ENCODE measurements around the gene IFIT1.
A peak's percentile ranks its signal among the peaks of the same experiment; 100 is the strongest.
"Not testable (repeated sequence)": the region's sequence is repeated elsewhere in the genome, so short reads cannot be mapped to it uniquely, and the experiment has no call there.

Gene IFIT1, protein sequence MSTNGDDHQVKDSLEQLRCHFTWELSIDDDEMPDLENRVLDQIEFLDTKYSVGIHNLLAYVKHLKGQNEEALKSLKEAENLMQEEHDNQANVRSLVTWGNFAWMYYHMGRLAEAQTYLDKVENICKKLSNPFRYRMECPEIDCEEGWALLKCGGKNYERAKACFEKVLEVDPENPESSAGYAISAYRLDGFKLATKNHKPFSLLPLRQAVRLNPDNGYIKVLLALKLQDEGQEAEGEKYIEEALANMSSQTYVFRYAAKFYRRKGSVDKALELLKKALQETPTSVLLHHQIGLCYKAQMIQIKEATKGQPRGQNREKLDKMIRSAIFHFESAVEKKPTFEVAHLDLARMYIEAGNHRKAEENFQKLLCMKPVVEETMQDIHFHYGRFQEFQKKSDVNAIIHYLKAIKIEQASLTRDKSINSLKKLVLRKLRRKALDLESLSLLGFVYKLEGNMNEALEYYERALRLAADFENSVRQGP

GRCh38 chr10:89391907-89392756 is at the start of gene IFIT1:
IFIT1 (plus strand) TSS chr10:89392623; CDS start chr10:89392713, 90 bp downstream.
- DNase-seq, result peak; percentile 80
- in situ Hi-C loops (cut with MboI; ENCODE audit: low pct_unique_long_range_greater_than_20kb, low sequenced_read_pairs), result no loop called here

DNA sequence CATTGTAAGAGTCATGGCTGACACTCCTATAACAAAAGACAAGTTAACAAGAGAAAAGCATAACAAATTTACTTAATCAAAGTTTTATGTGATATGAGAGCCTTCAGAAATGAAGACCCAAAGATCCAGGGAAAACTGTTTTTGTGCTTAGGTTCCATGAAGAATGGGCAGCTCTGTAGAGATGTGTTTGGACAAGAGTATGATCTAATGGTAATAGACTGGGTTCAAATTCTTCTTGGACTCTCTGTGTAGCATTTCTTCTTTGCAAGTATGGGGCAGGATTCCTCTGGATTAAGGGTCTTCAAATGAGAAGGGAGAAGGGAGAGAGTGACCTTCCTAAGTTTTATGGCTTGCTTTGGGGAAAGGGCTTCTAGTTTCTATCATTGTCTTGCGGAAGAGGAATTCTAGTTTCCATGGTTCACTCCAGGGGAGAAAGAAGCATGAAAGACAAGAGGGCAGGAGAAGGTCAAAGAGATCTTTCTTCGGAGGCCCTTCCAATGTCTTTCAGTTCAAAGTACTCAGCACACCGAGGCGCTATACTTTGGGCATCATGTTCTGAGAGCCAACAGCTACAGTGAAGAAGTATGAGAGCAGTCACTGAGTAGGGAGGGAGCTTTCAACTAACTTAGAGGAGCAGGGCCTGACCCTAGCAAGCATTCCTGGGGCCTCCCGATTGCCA is 49.2 kb upstream of the IFIT1 start:
- DNase-seq, result no peak
- in situ Hi-C loops (cut with MboI; ENCODE audit: low pct_unique_long_range_greater_than_20kb, low sequenced_read_pairs), result no loop called here

- in situ Hi-C loops (cut with MboI; ENCODE audit: low pct_unique_long_range_greater_than_20kb, low sequenced_read_pairs), result no loop called here
- no peak for DNase-seq
Measured at GRCh38 chr10:89344156-89344555, 48.3 kb upstream of the IFIT1 start.

- in situ Hi-C loops (cut with MboI; ENCODE audit: low pct_unique_long_range_greater_than_20kb, low sequenced_read_pairs), result no loop called here
- no peak for DNase-seq
Measured at GRCh38 chr10:89345367-89346000, 46.9 kb upstream of the IFIT1 start.

GRCh38 chr10:89346405-89347254 is 45.8 kb upstream of the IFIT1 start:
- in situ Hi-C loops (cut with MboI; ENCODE audit: low pct_unique_long_range_greater_than_20kb, low sequenced_read_pairs), result no loop called here
- DNase-seq, result peak; percentile 27

DNA sequence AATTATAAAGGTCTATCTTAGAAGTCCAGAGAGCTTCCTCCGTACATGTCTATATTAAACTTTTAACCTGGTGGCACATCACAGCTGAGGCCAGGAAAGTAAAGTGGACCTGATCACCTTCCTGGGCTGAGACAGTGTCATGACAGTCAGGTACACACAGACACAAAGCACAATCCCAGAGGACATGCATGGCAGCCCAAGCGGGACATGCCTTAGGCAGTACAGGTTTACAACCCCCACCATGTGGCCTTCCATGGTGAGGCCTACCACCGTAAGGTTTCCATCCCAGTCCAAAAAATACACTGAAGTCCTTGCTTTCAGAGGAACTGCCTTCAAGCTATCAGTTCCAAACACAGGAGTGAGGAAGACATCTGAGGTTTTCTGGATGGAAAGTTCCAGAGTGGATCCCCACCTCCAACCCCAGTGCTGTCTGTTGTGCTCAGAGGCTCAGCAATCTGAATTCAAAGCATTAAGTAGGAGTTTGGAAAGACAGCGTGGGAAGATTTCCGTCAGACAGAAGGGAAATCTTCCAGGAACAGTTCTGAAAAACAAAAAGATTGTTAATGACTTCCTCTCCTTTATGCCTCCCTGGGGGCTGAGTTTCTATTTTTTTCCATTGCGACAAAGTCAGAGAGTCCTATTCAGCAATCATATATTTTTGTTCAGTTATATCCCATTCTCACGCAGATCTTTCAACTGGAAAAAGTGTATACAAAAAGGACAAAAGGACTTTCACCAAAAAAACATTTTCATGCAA is 44.5 kb upstream of the IFIT1 start:
- in situ Hi-C loops (cut with MboI; ENCODE audit: low pct_unique_long_range_greater_than_20kb, low sequenced_read_pairs), result no loop called here
- DNase-seq, result peak; percentile 40

GRCh38 chr10:89348481-89348880 is 43.9 kb upstream of the IFIT1 start:
- DNase-seq, result no peak
- in situ Hi-C loops (cut with MboI; ENCODE audit: low pct_unique_long_range_greater_than_20kb, low sequenced_read_pairs), result no loop called here

GRCh38 chr10:89348975-89349374 is 43.4 kb upstream of the IFIT1 start:
- no peak for DNase-seq
- in situ Hi-C loops (cut with MboI; ENCODE audit: low pct_unique_long_range_greater_than_20kb, low sequenced_read_pairs), result no loop called here

- in situ Hi-C loops (cut with MboI; ENCODE audit: low pct_unique_long_range_greater_than_20kb, low sequenced_read_pairs); DNase-seq: not testable (repeated sequence)
Measured at GRCh38 chr10:89350631-89351315, 41.6 kb upstream of the IFIT1 start.

GRCh38 chr10:89351412-89351779 is 41.0 kb upstream of the IFIT1 start:
- in situ Hi-C loops (cut with MboI; ENCODE audit: low pct_unique_long_range_greater_than_20kb, low sequenced_read_pairs), result no loop called here
- no peak for DNase-seq

DNA sequence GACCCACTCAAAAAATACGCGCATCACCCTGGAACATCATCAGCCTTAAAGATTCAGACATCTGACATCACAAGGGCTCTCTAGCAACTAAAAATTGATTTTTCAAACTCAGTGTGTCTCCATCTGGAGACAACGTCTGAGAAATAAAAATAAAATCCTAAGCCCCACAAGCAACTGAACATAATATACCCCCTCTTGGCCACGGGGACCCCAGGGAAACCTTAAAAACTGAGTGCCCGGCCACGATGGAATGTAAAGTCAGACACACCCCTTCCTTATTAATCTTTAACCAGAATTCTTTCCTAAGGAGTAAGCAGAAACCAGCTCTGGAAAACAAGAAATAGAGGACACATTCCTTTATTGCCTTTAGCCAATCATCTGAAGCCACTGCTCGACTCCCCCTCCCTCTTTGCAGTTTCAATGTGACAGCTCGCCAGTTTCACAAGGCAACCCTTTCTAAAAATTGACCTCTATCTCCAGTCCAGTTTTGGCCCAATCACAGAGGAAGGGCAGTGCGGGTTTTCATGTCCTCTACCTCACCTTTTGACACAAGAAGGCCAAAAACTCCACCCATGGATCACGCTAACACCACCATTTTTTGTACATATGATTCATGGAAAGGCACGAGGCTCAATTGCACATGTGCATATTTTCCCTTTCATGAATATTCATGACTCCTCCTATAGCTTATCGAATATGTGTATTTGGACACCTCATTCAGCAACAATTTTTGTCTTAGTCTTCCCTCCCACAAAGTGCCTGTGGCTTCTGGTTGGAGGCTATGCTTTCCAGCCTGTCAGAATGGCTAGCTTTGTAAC is 40.4 kb upstream of the IFIT1 start:
- DNase-seq, result no peak
- in situ Hi-C loops (cut with MboI; ENCODE audit: low pct_unique_long_range_greater_than_20kb, low sequenced_read_pairs), result no loop called here

DNA sequence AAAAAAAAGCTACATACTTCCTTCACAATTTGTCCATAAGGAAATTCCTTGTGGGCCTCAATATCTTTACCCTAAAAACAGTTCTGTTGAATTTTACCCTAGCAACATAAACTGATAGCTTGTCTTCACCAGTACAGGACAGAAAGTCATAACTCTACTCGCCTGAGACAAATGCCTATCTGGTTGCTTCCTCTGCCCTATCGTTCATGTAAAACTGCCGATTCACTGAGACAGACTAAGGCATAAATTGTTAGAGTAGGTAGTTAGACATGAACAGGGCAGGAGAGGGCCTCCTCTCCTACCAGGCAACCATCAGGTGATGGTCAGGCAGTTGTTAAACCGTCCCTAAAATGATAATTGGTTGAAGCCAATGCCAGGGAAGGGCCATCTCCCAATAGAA is 39.6 kb upstream of the IFIT1 start:
- in situ Hi-C loops (cut with MboI; ENCODE audit: low pct_unique_long_range_greater_than_20kb, low sequenced_read_pairs), result no loop called here
- DNase-seq, result no peak

DNA sequence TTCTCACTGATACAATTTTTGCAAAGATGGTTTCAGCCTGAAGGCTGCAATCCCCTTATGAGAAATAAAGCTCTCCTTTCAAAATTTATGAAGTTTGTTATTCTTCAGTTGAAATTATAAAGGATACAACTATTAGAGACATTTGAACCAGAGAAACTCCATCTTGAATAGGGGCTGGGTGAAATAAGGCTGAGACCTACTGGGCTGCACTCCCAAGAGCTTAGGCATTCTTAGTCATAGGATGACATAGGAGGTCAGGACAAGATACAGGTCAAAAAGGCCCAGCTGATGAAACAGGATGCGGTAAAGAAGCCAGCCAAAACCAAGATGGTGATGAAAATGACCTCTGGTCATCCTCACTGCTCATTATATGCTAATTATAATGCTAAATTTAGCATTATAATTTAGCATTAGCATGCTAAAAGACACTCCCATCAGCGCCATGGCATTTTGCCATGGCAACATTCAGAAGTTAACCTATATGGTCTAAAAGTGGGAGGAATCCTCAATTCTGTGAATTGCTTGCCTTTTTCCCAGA is 37.0 kb upstream of the IFIT1 start:
- DNase-seq, result no peak

DNA sequence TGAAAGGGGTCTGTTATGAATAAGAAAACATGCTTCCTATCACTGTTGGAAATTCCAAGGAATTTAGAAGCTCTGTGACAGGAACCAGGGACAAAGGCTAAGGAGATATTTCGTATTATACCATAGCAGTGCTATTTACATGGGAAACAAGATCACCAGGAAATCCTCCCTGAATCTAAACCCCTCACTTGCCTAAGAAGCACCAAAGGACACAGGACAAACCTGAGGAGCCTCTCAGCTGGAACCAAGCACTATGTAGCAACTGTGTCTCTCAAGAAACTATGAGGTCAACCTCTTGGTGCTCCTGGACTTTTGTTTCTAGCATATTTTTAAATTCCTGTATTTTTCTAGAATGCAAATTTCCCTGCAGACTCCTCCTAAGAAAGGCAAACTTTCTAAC is 35.3 kb upstream of the IFIT1 start:
- in situ Hi-C loops (cut with MboI; ENCODE audit: low pct_unique_long_range_greater_than_20kb, low sequenced_read_pairs), result no loop called here
- DNase-seq, result no peak

More for the DNA sequence above, 37.0 kb upstream of the IFIT1 start:
- in situ Hi-C loops (cut with MboI; ENCODE audit: low pct_unique_long_range_greater_than_20kb, low sequenced_read_pairs), result no loop called here

DNA sequence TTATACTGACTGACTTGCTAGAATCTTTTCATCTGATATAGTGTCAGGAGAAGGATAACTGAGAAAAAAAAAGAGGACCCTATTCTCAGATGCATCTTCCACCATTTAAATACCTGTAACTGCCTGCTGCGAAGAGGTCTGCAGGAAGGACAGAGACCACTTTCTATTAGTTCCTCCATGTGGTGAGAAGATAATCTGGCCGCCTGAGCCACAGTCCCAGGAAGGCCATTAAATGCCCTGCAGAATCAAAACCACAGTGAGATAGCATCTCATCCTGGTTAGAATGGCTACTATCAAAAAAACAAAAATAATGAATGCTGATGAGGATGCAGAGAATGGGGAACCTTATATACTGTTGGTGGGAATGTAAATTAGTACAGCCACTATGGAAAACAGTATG is 34.4 kb upstream of the IFIT1 start:
- in situ Hi-C loops (cut with MboI; ENCODE audit: low pct_unique_long_range_greater_than_20kb, low sequenced_read_pairs), result no loop called here
- DNase-seq, result peak; percentile 61

DNA sequence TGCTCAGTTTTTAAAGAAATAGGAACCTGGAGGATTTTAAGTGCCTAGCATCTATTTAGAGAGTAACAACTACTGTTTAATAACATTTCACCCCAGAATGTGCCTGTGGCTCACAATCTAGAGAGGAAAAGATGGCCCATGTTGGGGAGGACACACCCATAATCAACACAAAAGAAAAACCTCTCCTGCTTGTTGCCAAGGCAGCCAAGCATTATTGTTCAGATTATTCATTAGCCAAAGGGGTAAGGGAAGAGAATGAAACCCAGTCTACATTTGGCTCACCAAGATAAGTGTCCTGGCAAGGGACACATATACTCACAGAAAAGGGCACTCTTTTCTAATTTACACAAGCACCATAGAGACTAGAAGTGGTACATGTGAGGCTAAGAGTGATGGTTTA is 32.3 kb upstream of the IFIT1 start:
- in situ Hi-C loops (cut with MboI; ENCODE audit: low pct_unique_long_range_greater_than_20kb, low sequenced_read_pairs), result no loop called here

More for the DNA sequence above, 32.3 kb upstream of the IFIT1 start:
- no peak for DNase-seq
